ENCODE data around the gene POLD2. TPM values are rescaled to one million over a fixed set of nuclear protein-coding genes. Genes with fewer than 3 reads are reported as not detected.

Gene POLD2
- total RNA-seq, 1 experiment from 2014 or later: 154 TPM

- TF ChIP-seq PRDM15 (CRISPR knock-in tag; IDR thresholded peaks at IDR 0.05): no peak
- TF ChIP-seq ZBTB21 (CRISPR knock-in tag; IDR thresholded peaks at IDR 0.05; ENCODE audit: borderline replicate concordance): no peak
- TF ChIP-seq ZNF232 (CRISPR knock-in tag; IDR thresholded peaks at IDR 0.05): no peak
- no peak for TF ChIP-seq KAT7 (CRISPR knock-in tag; IDR thresholded peaks at IDR 0.05; ENCODE audit: borderline replicate concordance)
- no peak for TF ChIP-seq CBFB (CRISPR knock-in tag; IDR thresholded peaks at IDR 0.05; ENCODE audit: low read depth)
- no peak for TF ChIP-seq FOXP4 (CRISPR knock-in tag; IDR thresholded peaks at IDR 0.05)
Measured at GRCh38 chr7:44156453-44157010, 33.2 kb upstream of the POLD2 start (continued).

GRCh38 chr7:44155191-44156185 is 32.1 kb upstream of the POLD2 start:
- no peak overlapping the region for H3K4me3 Mint-ChIP-seq
- POLR2A ChIA-PET: interaction anchor here (0.5 kb wide), 1 partner anchor 548 kb away, joined by 5 read pairs; no protein-coding TSS in a partner anchor
- ATAC-seq: no peak
- no peaks in the 10 kb centered on the region for H3K4me1 Mint-ChIP-seq
- TF ChIP-seq AR (CRISPR knock-in tag; IDR thresholded peaks at IDR 0.05) (no peak), MAX (CRISPR knock-in tag; IDR thresholded peaks at IDR 0.05) (no peak), TCF7 (CRISPR knock-in tag; IDR thresholded peaks at IDR 0.05; ENCODE audit: low read depth) (no peak), GRHL2 (CRISPR knock-in tag; IDR thresholded peaks at IDR 0.05; ENCODE audit: insufficient replicate concordance, severe bottlenecking) (no peak), ESRRA (CRISPR knock-in tag; IDR thresholded peaks at IDR 0.05; ENCODE audit: borderline replicate concordance) (no peak), OVOL2 (CRISPR knock-in tag; IDR thresholded peaks at IDR 0.05; ENCODE audit: borderline replicate concordance) (no peak), JUN (CRISPR knock-in tag; IDR thresholded peaks at IDR 0.05) (no peak), KAT7 (CRISPR knock-in tag; IDR thresholded peaks at IDR 0.05; ENCODE audit: borderline replicate concordance) (no peak), ELF4 (CRISPR knock-in tag; IDR thresholded peaks at IDR 0.05; ENCODE audit: low read depth) (no peak), USF2 (CRISPR knock-in tag; IDR thresholded peaks at IDR 0.05) (no peak), ZNF138 (CRISPR knock-in tag; conservative IDR thresholded peaks at IDR 0.05) (no peak), ZNF317 (CRISPR knock-in tag; IDR thresholded peaks at IDR 0.05; ENCODE audit: borderline replicate concordance, low read depth) (no peak), IRF2 (CRISPR knock-in tag; IDR thresholded peaks at IDR 0.05; ENCODE audit: borderline replicate concordance, low read depth) (no peak)
- DNase-seq (ENCODE audit: low spot score): no peak
- H3K27me3 Mint-ChIP-seq (ENCODE audit: low read depth): no peaks in the 10 kb centered on the region
- no peak overlapping the region for H3K27ac Mint-ChIP-seq
- CTCF ChIA-PET: no interaction called here
- no peaks in the 10 kb centered on the region for H3K9me3 Mint-ChIP-seq
- no peaks in the 10 kb centered on the region for H3K36me3 Mint-ChIP-seq

All from WTC11 (cell line).